Activated B cell treated with CpG ODN at 0.5 μM for 24 hours (primary cell): ENCODE measurements around the gene BCAS3. TPM values are rescaled to one million over a fixed set of nuclear protein-coding genes. Genes with fewer than 3 reads are reported as not detected.

Experiments
- ATAC-seq: fragments of 200-7000 bp; cut with Tn5 transposase; one replicate; pipeline ENCODE4 v1.10.0; 2021; ENCODE audit warnings: low read depth, mild to moderate bottlenecking, moderate library complexity
- CTCF ChIA-PET: fragments of 350-600 bp; sonication (Branson Sonifier 250); formaldehyde crosslinking; loops from one replicate; lab custom pipeline; 2021; ENCODE audit warnings: antibody characterized with exemption; lab: Charles Lee
- POLR2A ChIA-PET: fragments of 350-600 bp; sonication (Branson Sonifier 250); formaldehyde crosslinking; loops from one replicate; lab custom pipeline; 2021; ENCODE audit warnings: antibody characterized with exemption; lab: Charles Lee
- DNase-seq: peaks from one replicate; pipeline ENCODE4 v3.0.0; 2022
- H3K27ac Mint-ChIP-seq: one replicate; pipeline ENCODE4 v1.8.0; 2020; ENCODE audit warnings: mixed read lengths
- H3K27me3 Mint-ChIP-seq: one replicate; pipeline ENCODE4 v1.8.0; 2021; ENCODE audit warnings: mixed read lengths
- H3K36me3 Mint-ChIP-seq: one replicate; pipeline ENCODE4 v1.8.0; 2021; ENCODE audit warnings: low read depth, mixed read lengths
- H3K4me1 Mint-ChIP-seq: one replicate; pipeline ENCODE4 v1.8.0; 2021; ENCODE audit warnings: mixed read lengths
- H3K4me3 Mint-ChIP-seq: one replicate; pipeline ENCODE4 v1.8.0; 2020; ENCODE audit warnings: mild to moderate bottlenecking, mixed read lengths
- H3K9me3 Mint-ChIP-seq: one replicate; pipeline ENCODE4 v1.8.0; 2020; ENCODE audit warnings: mixed read lengths
- CTCF ChIP-seq: fragments of 200-600 bp; IDR thresholded peaks from one replicate; pipeline ENCODE4 v1.8.0; 2022; ENCODE audit warnings: antibody characterized with exemption, mild to moderate bottlenecking
- intact Hi-C: fragments of 100-400 bp; cut with micrococcal nuclease; formaldehyde crosslinking; loops from one replicate; pipeline ENCODE4 v1.15.1; 2024
- total RNA-seq: library from RNA; stranded (reverse); gene quantifications from 2 replicates; pipeline ENCODE4 v1.2.3, GENCODE V29; 2022

Gene BCAS3
- total RNA-seq, 1 donor from 2014 or later = 37.5 TPM

GRCh38 chr17:61328351-61328750, 650.7 kb downstream of the BCAS3 start:
- DNase-seq (no peak), ATAC-seq (no peak)
- H3K27ac Mint-ChIP-seq = no peak overlapping the region
- no peaks in the 10 kb centered on the region for H3K36me3 Mint-ChIP-seq
- H3K4me1 Mint-ChIP-seq = no peaks in the 10 kb centered on the region
- intact Hi-C loops = no loop called here
- no peak overlapping the region for H3K4me3 Mint-ChIP-seq
- POLR2A ChIA-PET = no interaction called here
- no peak for TF ChIP-seq CTCF
- CTCF ChIA-PET = no interaction called here
- H3K27me3 Mint-ChIP-seq = no peaks in the 10 kb centered on the region
- no peaks in the 10 kb centered on the region for H3K9me3 Mint-ChIP-seq

- ATAC-seq (no peak), DNase-seq (no peak)
- CTCF ChIA-PET = no interaction called here
- Mint-ChIP-seq H3K27ac (no peak overlapping the region), H3K36me3 (no peaks in the 10 kb centered on the region), H3K4me3 (no peak overlapping the region), H3K4me1 (no peaks in the 10 kb centered on the region), H3K9me3 (no peaks in the 10 kb centered on the region), H3K27me3 (no peaks in the 10 kb centered on the region)
- intact Hi-C loops = no loop called here
- POLR2A ChIA-PET = no interaction called here
- no peak for TF ChIP-seq CTCF
Observed at GRCh38 chr17:61330174-61331150, 652.8 kb downstream of the BCAS3 start.

- no peak for ATAC-seq
- no peaks in the 10 kb centered on the region for H3K36me3 Mint-ChIP-seq
- TF ChIP-seq CTCF = no peak
- intact Hi-C loops = no loop called here
- ChIA-PET POLR2A (no interaction called here), CTCF (no interaction called here)
- H3K9me3 Mint-ChIP-seq = no peaks in the 10 kb centered on the region
- no peak overlapping the region for H3K27ac Mint-ChIP-seq
- no peak overlapping the region for H3K4me3 Mint-ChIP-seq
- DNase-seq = no peak
- H3K27me3 Mint-ChIP-seq = no peaks in the 10 kb centered on the region
- H3K4me1 Mint-ChIP-seq = no peaks in the 10 kb centered on the region
Observed at GRCh38 chr17:61331178-61331577, 653.5 kb downstream of the BCAS3 start.

GRCh38 chr17:61331886-61332285, 654.2 kb downstream of the BCAS3 start:
- no peaks in the 10 kb centered on the region for H3K4me1 Mint-ChIP-seq
- POLR2A ChIA-PET = no interaction called here
- H3K9me3 Mint-ChIP-seq = no peaks in the 10 kb centered on the region
- intact Hi-C loops = no loop called here
- H3K36me3 Mint-ChIP-seq = no peaks in the 10 kb centered on the region
- H3K27ac Mint-ChIP-seq = no peak overlapping the region
- CTCF ChIA-PET = no interaction called here
- DNase-seq = no peak
- H3K4me3 Mint-ChIP-seq = no peak overlapping the region
- TF ChIP-seq CTCF = no peak
- no peaks in the 10 kb centered on the region for H3K27me3 Mint-ChIP-seq
- no peak for ATAC-seq

- CTCF ChIA-PET = no interaction called here
- Mint-ChIP-seq H3K27ac (no peak overlapping the region), H3K27me3 (no peaks in the 10 kb centered on the region), H3K9me3 (no peaks in the 10 kb centered on the region), H3K4me1 (no peaks in the 10 kb centered on the region), H3K4me3 (no peak overlapping the region), H3K36me3 (no peaks in the 10 kb centered on the region)
- TF ChIP-seq CTCF = no peak
- no peak for ATAC-seq
- POLR2A ChIA-PET = no interaction called here
- intact Hi-C loops = no loop called here
- no peak for DNase-seq
Observed at GRCh38 chr17:61333136-61333535, 655.5 kb downstream of the BCAS3 start.
